ENCODE data around the gene SNX10.
"Not testable (repeated sequence)": the region's sequence is repeated elsewhere in the genome, so short reads cannot be mapped to it uniquely, and the experiment has no call there.

Gene SNX10

GRCh38 chr7:26291699-26292538, at the start of gene SNX10:
Gene SNX10, plus strand, starts transcription at chr7:26291862. Its CDS starts 54,581 bp downstream, at chr7:26346443.
- peak; percentile 88 for FAIRE-seq

GRCh38 chr7:26245150-26245549, 46.5 kb upstream of the SNX10 start:
- FAIRE-seq (no peak), DNase-seq (ENCODE audit: extremely low spot score, insufficient read length, low read depth) (no peak)

More at GRCh38 chr7:26291699-26292538, at the start of gene SNX10:
- DNase-seq (ENCODE audit: extremely low spot score, insufficient read length, low read depth): peak; percentile 60

GRCh38 chr7:26250239-26250638, 41.4 kb upstream of the SNX10 start:
- no peak for FAIRE-seq
- no peak for DNase-seq (ENCODE audit: extremely low spot score, insufficient read length, low read depth)

- not testable (repeated sequence) for DNase-seq (ENCODE audit: extremely low spot score, insufficient read length, low read depth)
Observed at GRCh38 chr7:26261866-26262265, 29.8 kb upstream of the SNX10 start.

GRCh38 chr7:26265065-26265464, 26.6 kb upstream of the SNX10 start:
- FAIRE-seq (no peak), DNase-seq (ENCODE audit: extremely low spot score, insufficient read length, low read depth) (no peak)

More at GRCh38 chr7:26261866-26262265, 29.8 kb upstream of the SNX10 start:
- FAIRE-seq: not testable (repeated sequence)

- no peak for FAIRE-seq
- no peak for DNase-seq (ENCODE audit: extremely low spot score, insufficient read length, low read depth)
Observed at GRCh38 chr7:26265499-26266075, 26.1 kb upstream of the SNX10 start.

GRCh38 chr7:26267601-26268166, 24.0 kb upstream of the SNX10 start:
- DNase-seq (ENCODE audit: extremely low spot score, insufficient read length, low read depth) (no peak), FAIRE-seq (no peak)

GRCh38 chr7:26275213-26275612, 16.4 kb upstream of the SNX10 start:
- FAIRE-seq (no peak), DNase-seq (ENCODE audit: extremely low spot score, insufficient read length, low read depth) (no peak)

- peak; percentile 33 for FAIRE-seq
- DNase-seq (ENCODE audit: extremely low spot score, insufficient read length, low read depth): no peak
Observed at GRCh38 chr7:26278770-26279169, 12.9 kb upstream of the SNX10 start.

GRCh38 chr7:26279405-26279804, 12.3 kb upstream of the SNX10 start:
- peak; percentile 84 for FAIRE-seq
- DNase-seq (ENCODE audit: extremely low spot score, insufficient read length, low read depth): no peak

- no peak for DNase-seq (ENCODE audit: extremely low spot score, insufficient read length, low read depth)
- no peak for FAIRE-seq
Observed at GRCh38 chr7:26280097-26280496, 11.6 kb upstream of the SNX10 start.

- no peak for DNase-seq (ENCODE audit: extremely low spot score, insufficient read length, low read depth)
- FAIRE-seq: no peak
Observed at GRCh38 chr7:26280723-26281122, 10.9 kb upstream of the SNX10 start.

GRCh38 chr7:26284477-26284876, 7.2 kb upstream of the SNX10 start:
- FAIRE-seq: no peak
- DNase-seq (ENCODE audit: extremely low spot score, insufficient read length, low read depth): no peak

GRCh38 chr7:26284995-26285632, 6.5 kb upstream of the SNX10 start:
- FAIRE-seq (peak; percentile 57), DNase-seq (ENCODE audit: extremely low spot score, insufficient read length, low read depth) (no peak)

- DNase-seq (ENCODE audit: extremely low spot score, insufficient read length, low read depth) (no peak), FAIRE-seq (no peak)
Observed at GRCh38 chr7:26286157-26286556, 5.5 kb upstream of the SNX10 start.

GRCh38 chr7:26288126-26288525, 3.5 kb upstream of the SNX10 start:
- FAIRE-seq; DNase-seq (ENCODE audit: extremely low spot score, insufficient read length, low read depth): not testable (repeated sequence)

GRCh38 chr7:26291251-26291650, 411 bp upstream of the SNX10 start:
- FAIRE-seq (no peak), DNase-seq (ENCODE audit: extremely low spot score, insufficient read length, low read depth) (no peak)

GRCh38 chr7:26292768-26293560, 1.3 kb downstream of the SNX10 start:
- peak; percentile 59 for FAIRE-seq
- no peak for DNase-seq (ENCODE audit: extremely low spot score, insufficient read length, low read depth)

- DNase-seq (ENCODE audit: extremely low spot score, insufficient read length, low read depth): peak; percentile 30
- peak; percentile 98 for FAIRE-seq
Observed at GRCh38 chr7:26293569-26294308, 2.1 kb downstream of the SNX10 start.
